HCT116 (cell line): ENCODE results near the gene ANKRD13B. TPM values are rescaled to one million over a fixed set of nuclear protein-coding genes. Genes with fewer than 3 reads are reported as not detected.

Source experiments
- ATAC-seq: fragments of 200-7000 bp; cut with Tn5 transposase; 2 replicates; pipeline ENCODE4 v1.9.1; 2020; ENCODE audit warnings: mild to moderate bottlenecking, moderate library complexity
- BruUV-seq: library from RNA; stranded (reverse); fragments of 400-500 nt; replicated peaks from 2 replicates; lab custom pipeline; 2021; lab: Mats Ljungman, UMichigan
- CTCF ChIA-PET: fragments of 300-600 bp; sonication (Branson Sonifier 250); formaldehyde crosslinking; loops from one replicate; lab custom pipeline; 2021; ENCODE audit warnings: antibody characterized with exemption; lab: Charles Lee
- POLR2A ChIA-PET: fragments of 300-600, 350-600 bp; sonication (Branson Sonifier 250); formaldehyde crosslinking; loops from one replicate; lab custom pipeline; 2021; ENCODE audit warnings: antibody characterized with exemption; lab: Charles Lee
- RAD21 ChIA-PET, 2 experiments: fragments of 300-600 bp; sonication (Branson Sonifier 250); formaldehyde crosslinking; loops; one replicate each; lab custom pipeline; 2023; ENCODE audit warnings: low total read pairs in 2 of 2; ENCODE audit not compliant: uncharacterized antibody in 2 of 2, unreplicated experiment in 2 of 2, low non-redundant PET in 1 of 2; lab: Charles Lee
- DNase-seq: peaks from one replicate; pipeline ENCODE4 v3.0.0-alpha.2; 2010; ENCODE audit warnings: low read depth, low spot score
- H2AFZ ChIP-seq: fragments of 200-600 bp; shearing (Covaris generic), sonication (generic); 2 replicates; pipeline ENCODE4 v1.6.1; 2017; ENCODE audit warnings: low read depth, mixed run types, mixed read lengths, antibody characterized with exemption, low read length; ENCODE audit not compliant: poor library complexity, severe bottlenecking
- H3K27ac ChIP-seq: 2 replicates; pipeline ENCODE4 v1.5.1; 2012; ENCODE audit warnings: low read depth, low read length
- H3K27me3 ChIP-seq: fragments of 200-600 bp; sonication (generic); 2 replicates; pipeline ENCODE4 v1.6.1; 2016; ENCODE audit warnings: mixed run types, low read length, mixed read lengths; ENCODE audit not compliant: insufficient read depth
- H3K36me3 ChIP-seq, 2 experiments: fragments of 200-500 bp in 1 of 2; fragments of 200-600 bp in 1 of 2; sonication (Bioruptor generic) in 1 of 2; sonication (generic) in 1 of 2; 2 replicates each; pipeline versions ENCODE4 v1.5.1 to v1.6.1; 2014 to 2016; ENCODE audit warnings: low read length in 2 of 2, inconsistent platforms in 1 of 2, mixed read lengths in 1 of 2, mixed run types in 1 of 2; ENCODE audit not compliant: insufficient read depth in 2 of 2, control insufficient read depth in 1 of 2
- H3K4me1 ChIP-seq, 2 experiments: fragments of 200-600 bp in 1 of 2; sonication (generic) in 1 of 2; 2 replicates each; pipeline versions ENCODE4 v1.5.1 to v1.6.1; 2012 to 2017; ENCODE audit warnings: low read length in 2 of 2, inconsistent platforms in 1 of 2, mild to moderate bottlenecking in 1 of 2, mixed read lengths in 1 of 2, mixed run types in 1 of 2, moderate library complexity in 1 of 2; ENCODE audit not compliant: insufficient read depth in 2 of 2, control insufficient read depth in 1 of 2
- H3K4me2 ChIP-seq: fragments of 200-600 bp; sonication (generic); 2 replicates; pipeline ENCODE4 v1.6.1; 2017; ENCODE audit warnings: mixed run types, low read length, mixed read lengths
- H3K4me3 ChIP-seq, 2 experiments: fragments of 200-600 bp in 1 of 2; sonication (generic) in 1 of 2; replicated peaks in 1 of 2; 2 replicates each; pipeline ENCODE4 v1.5.1; 2011 to 2016; ENCODE audit warnings: low read length in 2 of 2, control low read depth in 1 of 2, low read depth in 1 of 2, mild to moderate bottlenecking in 1 of 2, mixed read lengths in 1 of 2, mixed run types in 1 of 2
- H3K79me2 ChIP-seq: fragments of 200-600 bp; sonication (generic); 2 replicates; pipeline ENCODE4 v1.6.1; 2017; ENCODE audit warnings: mild to moderate bottlenecking, mixed run types, low read length, moderate library complexity, mixed read lengths; ENCODE audit not compliant: insufficient read depth
- H3K9ac ChIP-seq: fragments of 200-600 bp; sonication (generic); 2 replicates; pipeline ENCODE4 v1.6.1; 2016; ENCODE audit warnings: low read length, mixed read lengths
- H3K9me2 ChIP-seq: fragments of 200-600 bp; sonication (generic), shearing (Covaris generic); 2 replicates; pipeline ENCODE4 v1.6.1; 2017; ENCODE audit warnings: mixed run types, mild to moderate bottlenecking, moderate library complexity; ENCODE audit not compliant: insufficient read depth
- H3K9me3 ChIP-seq, 2 experiments: fragments of 200-500 bp in 1 of 2; fragments of 200-600 bp in 1 of 2; sonication (Bioruptor generic) in 1 of 2; sonication (generic) in 1 of 2; 2 replicates each; pipeline ENCODE4 v1.6.1; 2014 to 2017; ENCODE audit warnings: low read length in 2 of 2, mixed read lengths in 2 of 2, inconsistent platforms in 1 of 2, low read depth in 1 of 2, mild to moderate bottlenecking in 1 of 2, mixed run types in 1 of 2, moderate library complexity in 1 of 2; ENCODE audit not compliant: control insufficient read depth in 1 of 2, insufficient read depth in 1 of 2
- H4K20me1 ChIP-seq: fragments of 200-600 bp; sonication (generic), shearing (Covaris generic); 2 replicates; pipeline ENCODE4 v1.6.1; 2017; ENCODE audit warnings: mixed run types, mild to moderate bottlenecking, moderate library complexity; ENCODE audit not compliant: insufficient read depth
- ATF3 ChIP-seq: IDR thresholded peaks from 2 replicates; pipeline ENCODE4 v1.6.1; 2012
- JUND ChIP-seq: IDR thresholded peaks from 2 replicates; pipeline ENCODE4 v1.6.1; 2012
- SP1 ChIP-seq: IDR thresholded peaks from 2 replicates; pipeline ENCODE4 v1.6.1; 2012; ENCODE audit warnings: low read depth
- SRF ChIP-seq: IDR thresholded peaks from 2 replicates; pipeline ENCODE4 v1.6.1; 2012; ENCODE audit warnings: low read depth
- ZBTB33 ChIP-seq: IDR thresholded peaks from 2 replicates; pipeline ENCODE4 v1.6.1; 2011; ENCODE audit warnings: mild to moderate bottlenecking, low read length, moderate library complexity; ENCODE audit not compliant: insufficient replicate concordance; ENCODE audit errors: extremely low read depth
- intact Hi-C: fragments of 100-400 bp; cut with micrococcal nuclease; formaldehyde crosslinking; loops from 2 replicates; pipeline ENCODE4 v1.10.0; 2022
- total RNA-seq: library from RNA; stranded (reverse); gene quantifications from one replicate; pipeline ENCODE4 v1.2.1, GENCODE V29; 2021; ENCODE audit not compliant: unreplicated experiment
- TF ChIP-seq, protein P1 (sequence below), 3 experiments: fragments of 200-600 bp in 1 of 3; sonication (generic) in 1 of 3; IDR thresholded peaks in 2 of 3; conservative IDR thresholded peaks in 1 of 3; 2 replicates each; pipeline ENCODE4 v1.5.1; 2012 to 2017; ENCODE audit warnings: low read depth in 2 of 3, low read length in 2 of 3, antibody characterized with exemption in 1 of 3, borderline replicate concordance in 1 of 3, control low read depth in 1 of 3, mild to moderate bottlenecking in 1 of 3, mixed read lengths in 1 of 3, mixed run types in 1 of 3, moderate library complexity in 1 of 3; ENCODE audit not compliant: insufficient read depth in 1 of 3

ANKRD13B gene
- total RNA-seq, 1 experiment from 2014 or later = 27.4 TPM

DNA sequence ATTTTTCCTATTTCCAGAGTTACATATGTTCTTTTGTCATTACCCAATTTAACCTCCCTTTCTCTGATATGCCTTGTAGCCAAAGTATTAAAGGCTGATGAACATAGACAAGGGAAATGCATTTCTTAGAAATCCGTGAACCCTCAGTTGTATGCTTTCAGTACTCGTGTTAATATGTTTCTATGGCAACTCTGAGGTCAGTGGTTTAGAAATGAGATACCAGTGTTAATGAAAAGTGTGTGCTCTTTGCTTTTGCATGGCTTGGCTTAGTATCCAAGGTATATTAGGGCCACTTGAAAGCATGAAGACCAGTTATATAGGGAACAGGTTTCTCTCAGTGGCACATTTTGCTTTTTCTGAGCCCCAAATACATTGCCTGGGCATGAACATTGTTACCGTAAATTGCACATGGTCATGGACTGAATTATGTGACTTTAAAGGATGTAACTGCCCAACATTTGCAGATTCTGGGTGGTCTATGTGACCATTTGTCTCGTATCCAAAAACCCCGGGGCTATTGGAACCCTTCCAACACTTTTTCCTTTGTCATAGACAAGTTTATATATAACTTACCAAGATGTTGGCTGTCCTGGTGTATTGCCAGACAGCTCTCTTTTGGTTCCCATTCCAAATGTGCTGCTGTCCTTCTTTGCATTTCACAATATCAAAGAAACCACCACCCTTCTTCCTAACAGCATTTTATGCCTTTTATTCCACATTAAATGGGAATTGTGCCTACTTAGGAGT is 43.6 kb upstream of the ANKRD13B start:
- no peaks in the 10 kb centered on the region for H3K36me3 ChIP-seq
- no peak overlapping the region for H3K4me2 ChIP-seq
- H3K79me2 ChIP-seq = no peaks in the 10 kb centered on the region
- ChIA-PET RAD21 (no interaction called here), CTCF (no interaction called here), POLR2A (no interaction called here)
- BruUV-seq = no TSS peak
- H3K27ac ChIP-seq = no peak overlapping the region
- ATAC-seq (no peak), DNase-seq (no peak)
- H3K9me3 ChIP-seq = no peaks in the 10 kb centered on the region
- intact Hi-C loops = no loop called here
- H3K9me2 ChIP-seq = no peaks in the 10 kb centered on the region
- H2AFZ ChIP-seq = no peak overlapping the region
- TF ChIP-seq ATF3 (no peak), SRF (no peak), SP1 (no peak), JUND (no peak), ZBTB33 (no peak)
- TF ChIP-seq, protein P1, sequence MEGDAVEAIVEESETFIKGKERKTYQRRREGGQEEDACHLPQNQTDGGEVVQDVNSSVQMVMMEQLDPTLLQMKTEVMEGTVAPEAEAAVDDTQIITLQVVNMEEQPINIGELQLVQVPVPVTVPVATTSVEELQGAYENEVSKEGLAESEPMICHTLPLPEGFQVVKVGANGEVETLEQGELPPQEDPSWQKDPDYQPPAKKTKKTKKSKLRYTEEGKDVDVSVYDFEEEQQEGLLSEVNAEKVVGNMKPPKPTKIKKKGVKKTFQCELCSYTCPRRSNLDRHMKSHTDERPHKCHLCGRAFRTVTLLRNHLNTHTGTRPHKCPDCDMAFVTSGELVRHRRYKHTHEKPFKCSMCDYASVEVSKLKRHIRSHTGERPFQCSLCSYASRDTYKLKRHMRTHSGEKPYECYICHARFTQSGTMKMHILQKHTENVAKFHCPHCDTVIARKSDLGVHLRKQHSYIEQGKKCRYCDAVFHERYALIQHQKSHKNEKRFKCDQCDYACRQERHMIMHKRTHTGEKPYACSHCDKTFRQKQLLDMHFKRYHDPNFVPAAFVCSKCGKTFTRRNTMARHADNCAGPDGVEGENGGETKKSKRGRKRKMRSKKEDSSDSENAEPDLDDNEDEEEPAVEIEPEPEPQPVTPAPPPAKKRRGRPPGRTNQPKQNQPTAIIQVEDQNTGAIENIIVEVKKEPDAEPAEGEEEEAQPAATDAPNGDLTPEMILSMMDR (IDR thresholded peaks at IDR 0.05 in 2 of 3, conservative IDR thresholded peaks at IDR 0.05 in 1 of 3; ENCODE audit: borderline replicate concordance in 1 of 3, insufficient read depth in 1 of 3, low read depth in 2 of 3, low read length in 2 of 3) = no peak
- H3K4me1 ChIP-seq = no peaks in the 10 kb centered on the region
- H3K9ac ChIP-seq = no peak overlapping the region
- no peak overlapping the region for H3K4me3 ChIP-seq
- H4K20me1 ChIP-seq = no peaks in the 10 kb centered on the region
- no peaks in the 10 kb centered on the region for H3K27me3 ChIP-seq
